Measurements from ENCODE around the gene POLR2J. TPM values are rescaled to one million over a fixed set of nuclear protein-coding genes. Genes with fewer than 3 reads are reported as not detected.

POLR2J gene
- total RNA-seq, 4 donors from 2014 or later = 25.7 to 67.9 (median 51.6) TPM

DNA sequence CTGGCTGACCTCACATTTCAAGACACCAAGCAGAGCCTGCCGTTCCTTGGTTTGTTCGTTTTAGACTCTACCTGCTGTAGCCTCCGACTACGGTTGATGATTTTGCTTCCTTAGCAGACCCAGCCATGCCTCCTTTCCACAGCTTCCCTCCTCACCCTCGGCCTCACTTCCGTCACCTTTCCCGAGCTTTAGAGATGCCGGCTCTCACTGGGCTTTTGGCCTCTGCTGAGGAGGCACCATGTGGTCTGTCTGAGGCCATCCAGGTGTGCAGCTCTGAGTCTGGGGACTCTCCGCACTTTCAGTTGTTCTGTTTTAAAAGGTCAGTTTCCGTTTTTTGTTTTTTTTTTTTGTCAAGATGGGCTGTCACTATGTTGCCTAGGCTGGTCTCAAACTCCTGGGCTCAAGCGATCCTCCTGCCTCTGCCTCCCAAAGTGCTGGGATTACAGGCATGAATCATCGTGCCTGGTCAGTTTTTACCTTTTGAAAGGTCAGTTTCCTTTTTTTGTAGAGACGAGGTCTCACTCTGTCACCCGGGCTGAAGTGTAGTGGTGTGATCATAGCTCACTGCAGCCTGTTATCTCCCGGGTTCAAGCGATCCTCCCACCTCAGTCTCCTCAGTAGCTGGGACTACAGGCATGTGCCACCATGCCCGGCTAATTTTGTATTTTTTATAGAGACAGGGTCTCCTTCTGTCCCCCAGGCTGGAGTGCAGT, 33.6 kb downstream of the POLR2J start:
- no peaks in the 10 kb centered on the region for H3K9me3 ChIP-seq
- no peaks in the 10 kb centered on the region for H3K36me3 ChIP-seq
- H3K4me1 ChIP-seq = peaks cover 8 to 9% of the 10 kb centered on the region in 2 donors
- intact Hi-C loops (cut with DNase I; ENCODE audit: low total_unique reads) = no loop called here
- no peaks in the 10 kb centered on the region for H3K27me3 ChIP-seq
- H3K27ac ChIP-seq = no peak overlapping the region
- no peak for TF ChIP-seq CTCF (IDR thresholded peaks at IDR 0.05 in 4 of 5, conservative IDR thresholded peaks at IDR 0.05 in 1 of 5)
- no peak for TF ChIP-seq POLR2A (IDR thresholded peaks at IDR 0.05)
- no peak for ATAC-seq
- DNase-seq = no peak
- no peak overlapping the region for H3K4me3 ChIP-seq
- in situ Hi-C loops (cut with MboI; ENCODE audit: low sequenced_read_pairs in 4 of 4) = no loop called here

- Histone ChIP-seq H3K27me3 (no peaks in the 10 kb centered on the region), H3K9me3 (no peaks in the 10 kb centered on the region), H3K27ac (peak overlapping the region; percentile 46 to 59 (median 50)), H3K4me1 (peaks cover 13 to 14% of the 10 kb centered on the region in 2 donors), H3K4me3 (no peak overlapping the region), H3K36me3 (no peaks in the 10 kb centered on the region)
- peak; percentile 96 to 97 for ATAC-seq
- DNase-seq = peak; percentile 80 to 87
- in situ Hi-C loops (cut with MboI; ENCODE audit: low sequenced_read_pairs in 4 of 4) (no loop called here), intact Hi-C loops (cut with DNase I; ENCODE audit: low total_unique reads) (no loop called here)
- no peak for TF ChIP-seq POLR2A (IDR thresholded peaks at IDR 0.05)
- TF ChIP-seq CTCF (IDR thresholded peaks at IDR 0.05 in 4 of 5, conservative IDR thresholded peaks at IDR 0.05 in 1 of 5) = no peak
Observed at GRCh38 chr7:102439963-102440795, 38.5 kb downstream of the POLR2J start.

- DNase-seq (no peak), ATAC-seq (no peak)
- in situ Hi-C loops (cut with MboI; ENCODE audit: low sequenced_read_pairs in 4 of 4) (no loop called here), intact Hi-C loops (cut with DNase I; ENCODE audit: low total_unique reads) (no loop called here)
- Histone ChIP-seq H3K4me1 (peaks cover 22 to 23% of the 10 kb centered on the region in 2 donors), H3K9me3 (no peaks in the 10 kb centered on the region), H3K27ac (no peak overlapping the region), H3K36me3 (no peaks in the 10 kb centered on the region), H3K4me3 (no peak overlapping the region), H3K27me3 (no peaks in the 10 kb centered on the region)
- TF ChIP-seq CTCF (IDR thresholded peaks at IDR 0.05 in 4 of 5, conservative IDR thresholded peaks at IDR 0.05 in 1 of 5) = no peak
- no peak for TF ChIP-seq POLR2A (IDR thresholded peaks at IDR 0.05)
Observed at GRCh38 chr7:102436118-102436517, 42.6 kb downstream of the POLR2J start.

- DNase-seq (no peak), ATAC-seq (peak in 1 of 2 donors; percentile 18)
- no peak for TF ChIP-seq CTCF (IDR thresholded peaks at IDR 0.05 in 4 of 5, conservative IDR thresholded peaks at IDR 0.05 in 1 of 5)
- TF ChIP-seq POLR2A (IDR thresholded peaks at IDR 0.05) = no peak
- Histone ChIP-seq H3K9me3 (no peaks in the 10 kb centered on the region), H3K27me3 (no peaks in the 10 kb centered on the region), H3K27ac (peak overlapping the region in 1 of 4 donors; percentile 49), H3K36me3 (no peaks in the 10 kb centered on the region), H3K4me1 (peaks cover 9% of the 10 kb centered on the region in 2 donors), H3K4me3 (peak overlapping the region; percentile 55 to 75 (median 66))
- intact Hi-C loops (cut with DNase I; ENCODE audit: low total_unique reads) = no loop called here
- in situ Hi-C loops (cut with MboI; ENCODE audit: low sequenced_read_pairs in 4 of 4) = no loop called here
Observed at GRCh38 chr7:102434039-102434486, 44.7 kb downstream of the POLR2J start.

Measured in gastrocnemius medialis (tissue), 4 donors.